Endometrial microvascular endothelial cells (primary cell): ENCODE measurements around the gene TXNRD2. TPM values are rescaled to one million over a fixed set of nuclear protein-coding genes. Genes with fewer than 3 reads are reported as not detected.
"Not testable (repeated sequence)": the region's sequence is repeated elsewhere in the genome, so short reads cannot be mapped to it uniquely, and the experiment has no call there.

Source experiments
- in situ Hi-C: cut with HindIII; loops from 2 replicates; pipeline ENCODE4 v1.10.0; 2017; ENCODE audit warnings: low sequenced_read_pairs, low pct_unique_long_range_greater_than_20kb; ENCODE audit errors: inconsistent ontology term
- total RNA-seq: library from RNA; depleted of rRNA; stranded (reverse); fragments of >200 nt; gene quantifications from one replicate; pipeline ENCODE4 v1.2.3, GENCODE V29; 2015; ENCODE audit errors: inconsistent ontology term

Gene TXNRD2
- total RNA-seq, 1 donor from 2014 or later = 61.6 TPM

DNA sequence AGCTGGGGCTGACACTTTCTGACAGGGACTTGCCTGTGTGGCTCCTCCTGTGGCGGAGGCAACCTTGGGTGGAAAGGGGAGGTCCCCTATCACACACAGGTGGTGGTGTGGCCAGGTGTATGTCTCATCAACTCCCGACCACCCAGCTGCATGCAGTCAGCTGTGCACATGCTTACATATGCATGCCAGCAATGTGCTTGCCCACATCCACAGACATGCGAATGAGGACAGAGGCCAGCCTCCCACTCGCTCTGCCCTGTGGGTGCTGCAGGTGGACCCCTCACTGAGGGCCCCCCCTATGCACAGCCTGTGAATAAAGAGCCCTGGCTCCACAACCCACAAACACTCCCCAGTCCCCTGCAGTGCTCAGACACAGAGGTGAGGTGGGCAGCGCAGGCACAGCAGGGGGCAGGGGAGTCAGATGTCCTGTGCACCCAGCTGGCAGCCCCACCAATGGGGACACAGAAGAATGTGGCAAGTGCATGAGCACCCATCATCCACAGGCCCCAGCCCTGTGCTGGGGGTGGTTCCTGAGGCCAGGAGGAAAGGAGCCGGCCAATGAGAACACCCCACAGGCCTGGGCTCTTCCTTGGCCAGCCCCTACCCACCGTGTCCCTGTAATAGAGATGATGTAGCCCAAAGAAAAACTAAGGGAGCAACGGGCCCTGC lies 96.4 kb downstream of the TXNRD2 start:
- in situ Hi-C loops = no loop called here

DNA sequence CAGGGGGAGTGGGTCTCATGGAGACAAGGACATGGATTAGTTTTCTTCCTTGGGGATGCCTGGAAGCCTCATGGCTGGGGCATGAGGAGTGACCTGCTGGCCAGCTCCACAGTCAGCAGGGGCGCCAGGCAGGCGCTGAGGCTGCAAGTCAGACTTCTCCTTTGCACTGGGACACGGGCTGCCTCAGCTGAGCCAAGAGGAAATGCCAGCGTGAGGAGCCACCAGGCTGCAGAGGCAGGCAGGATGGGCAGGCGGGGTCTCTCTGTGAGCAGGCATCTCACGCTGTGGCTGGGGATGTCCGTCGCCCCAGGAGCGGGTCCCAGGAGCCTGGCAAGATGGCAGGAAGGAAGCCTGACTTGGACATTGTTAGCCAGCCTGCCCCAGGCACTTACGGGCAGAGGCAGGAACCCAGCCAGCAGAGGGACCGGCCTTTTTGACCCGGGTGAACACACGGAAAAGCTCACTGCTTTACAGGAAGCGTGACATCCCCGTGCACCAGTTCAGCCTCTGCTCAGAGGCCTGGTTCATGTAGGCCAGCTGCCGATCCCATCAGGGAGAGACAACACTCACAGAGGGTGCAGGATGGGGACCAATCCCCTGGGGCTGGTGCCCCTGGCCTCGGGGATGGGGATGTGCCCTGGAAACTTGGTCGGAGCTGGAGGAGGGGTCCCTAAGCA lies 97.1 kb downstream of the TXNRD2 start:
- in situ Hi-C loops = no loop called here

DNA sequence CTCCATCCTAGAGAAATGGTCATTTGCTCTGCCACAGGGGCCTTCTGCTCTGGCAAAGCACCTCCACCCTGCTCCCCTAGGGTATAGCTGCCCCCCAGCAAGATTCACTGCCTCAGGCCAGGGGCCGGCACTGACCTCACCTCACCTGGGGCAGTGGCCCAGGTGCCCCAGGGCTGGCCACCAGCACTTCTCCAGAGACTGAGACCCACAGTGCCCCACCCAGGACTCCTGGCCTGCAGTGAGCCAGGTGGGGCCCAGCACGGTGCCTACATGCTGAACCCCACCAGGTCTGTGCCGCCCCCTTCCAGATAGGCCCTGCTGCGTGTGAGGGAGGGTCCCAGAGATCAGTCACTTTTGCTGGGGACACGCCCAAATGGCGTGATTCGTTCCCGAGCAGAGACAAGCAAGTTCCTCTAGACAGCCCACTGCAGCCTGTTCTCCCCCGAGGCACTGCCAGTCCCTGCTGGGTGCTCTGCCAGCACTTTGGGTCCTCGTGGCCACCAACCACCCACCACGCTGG lies 97.7 kb downstream of the TXNRD2 start:
- in situ Hi-C loops = no loop called here

DNA sequence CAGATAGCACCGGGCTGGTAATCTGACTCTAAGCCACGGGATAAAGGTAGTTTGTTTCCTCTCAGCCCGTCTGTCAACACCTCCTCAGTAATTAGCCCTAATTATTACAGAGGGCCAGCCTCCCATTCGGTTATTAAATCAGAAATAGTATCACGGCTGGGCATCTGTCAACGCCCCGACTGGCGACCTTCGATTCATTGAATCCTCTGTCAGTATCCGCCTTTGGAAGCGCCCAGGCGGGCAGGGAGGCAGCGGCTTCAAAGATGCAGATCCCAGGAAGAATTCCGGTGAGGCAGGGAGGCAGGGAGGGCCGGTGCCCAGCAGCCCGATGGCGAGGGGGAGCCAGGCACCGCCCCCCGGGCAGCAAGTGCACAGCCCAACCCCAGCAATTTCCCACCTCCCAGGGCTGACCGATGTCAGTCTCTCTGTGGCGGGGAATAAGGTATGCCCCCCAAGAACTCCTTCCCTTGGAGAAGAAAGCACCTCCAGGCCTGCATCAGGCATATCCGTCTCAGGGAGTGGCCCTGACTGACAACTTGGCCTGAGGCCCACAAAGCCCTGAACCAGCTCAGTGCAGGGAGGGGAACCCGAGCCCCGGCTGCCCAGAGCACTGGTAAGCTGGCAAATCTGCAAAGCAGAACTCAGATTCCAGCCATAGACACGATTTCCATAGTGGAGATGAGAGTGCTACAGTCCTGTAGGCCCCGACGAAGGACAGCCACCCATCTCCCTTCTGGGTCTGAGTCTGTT lies 98.3 kb downstream of the TXNRD2 start:
- in situ Hi-C loops = no loop called here

DNA sequence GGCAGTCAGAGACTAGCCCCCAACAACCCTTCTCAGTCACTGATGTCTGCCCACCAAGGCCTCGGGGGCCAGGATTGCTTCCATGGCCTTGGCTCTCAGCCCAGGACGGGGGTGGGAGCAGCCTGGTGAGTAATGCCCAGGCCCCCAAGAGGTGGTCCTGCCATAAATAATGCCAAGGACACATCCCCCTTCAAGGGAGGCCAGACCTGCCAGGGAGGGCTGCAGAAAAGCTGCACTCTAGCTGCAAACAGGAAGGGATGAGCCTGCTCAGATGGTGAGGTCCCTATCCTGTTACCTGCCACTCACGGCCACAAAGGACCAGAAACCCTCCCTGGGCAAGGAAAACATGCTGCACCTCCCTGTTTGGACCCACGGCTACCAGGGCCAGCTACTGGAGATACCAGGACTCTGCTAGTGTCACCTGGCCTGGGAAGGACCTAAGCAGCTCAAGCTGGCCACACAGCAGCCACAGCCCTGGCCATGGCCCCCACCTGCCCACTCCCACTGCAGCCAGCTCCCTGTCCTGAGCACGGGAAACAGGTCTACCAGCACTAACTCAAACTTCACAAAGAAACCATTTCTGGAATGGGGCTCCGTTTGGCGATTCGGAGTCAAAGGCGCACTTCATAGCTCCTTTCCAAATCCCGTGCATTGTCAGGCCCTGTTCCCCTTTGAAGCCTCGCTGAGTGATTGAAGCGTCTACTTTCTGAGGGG lies 99.1 kb downstream of the TXNRD2 start:
- in situ Hi-C loops = no loop called here

DNA sequence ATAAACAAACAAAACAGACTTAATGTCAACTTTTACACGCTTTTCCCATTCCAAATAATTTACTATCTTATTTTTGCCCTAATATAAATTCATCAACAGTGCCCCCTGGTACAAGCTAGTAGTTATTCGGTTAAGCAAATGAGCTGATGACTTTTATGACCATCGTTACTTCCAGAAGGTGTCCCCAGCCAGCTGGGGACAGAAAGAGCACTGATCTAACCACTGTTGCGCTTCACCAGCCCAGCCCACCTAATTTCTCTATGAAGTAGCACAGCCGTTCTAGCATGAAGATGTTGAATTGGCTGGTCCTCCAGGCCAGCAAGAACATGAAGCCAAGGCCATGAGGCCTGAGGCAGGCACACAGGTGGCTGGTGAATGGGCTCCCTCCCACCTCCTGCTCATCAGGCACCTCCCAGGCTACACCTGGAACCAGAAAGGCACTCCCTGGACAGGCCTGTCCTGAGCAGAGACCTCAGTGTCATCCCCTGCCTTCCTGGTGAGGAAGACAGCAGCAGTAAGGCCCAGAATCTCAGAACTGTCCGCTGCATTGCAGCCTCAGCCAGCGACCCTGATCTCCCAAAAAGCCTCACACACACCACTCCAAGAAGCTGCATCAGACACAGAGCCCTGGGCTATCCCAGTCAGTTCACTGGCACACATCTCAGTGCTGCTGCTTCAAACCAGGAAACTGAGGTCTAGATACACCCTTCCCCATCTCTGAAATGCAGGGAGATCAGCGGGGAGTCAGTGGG lies 99.8 kb downstream of the TXNRD2 start:
- in situ Hi-C loops = no loop called here

DNA sequence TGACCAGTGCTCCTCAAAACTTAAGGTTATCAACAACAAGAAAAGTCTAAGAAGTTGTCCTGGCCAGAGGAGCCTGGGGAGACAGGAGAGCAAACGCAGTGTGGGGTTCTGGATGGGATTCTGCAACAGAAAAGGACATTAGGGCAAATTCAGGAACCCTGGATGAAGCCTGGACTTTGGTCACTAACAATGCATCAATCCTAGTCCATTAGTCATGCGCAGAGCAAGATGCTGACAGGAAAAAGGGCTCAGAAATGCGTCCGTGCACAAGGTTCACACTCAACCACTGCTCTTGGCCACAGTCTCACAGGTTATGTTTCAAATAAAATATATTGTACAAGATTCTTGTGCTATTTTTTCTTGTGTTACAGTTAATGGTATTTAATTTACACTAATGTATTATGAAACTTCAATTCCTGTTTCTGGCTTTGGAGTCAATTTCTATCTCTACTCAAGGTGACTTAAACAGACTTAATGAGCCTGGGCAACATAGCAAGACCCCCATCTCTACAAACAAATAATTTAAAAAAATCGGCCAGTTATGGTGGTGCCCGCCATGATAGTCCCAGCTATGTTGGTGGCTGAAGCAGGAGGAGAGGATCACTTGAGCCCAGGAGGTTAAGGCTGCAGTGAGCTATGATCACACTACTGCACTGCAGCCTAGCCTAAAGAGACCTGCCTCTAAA lies 100.5 kb downstream of the TXNRD2 start:
- in situ Hi-C loops = no loop called here

DNA sequence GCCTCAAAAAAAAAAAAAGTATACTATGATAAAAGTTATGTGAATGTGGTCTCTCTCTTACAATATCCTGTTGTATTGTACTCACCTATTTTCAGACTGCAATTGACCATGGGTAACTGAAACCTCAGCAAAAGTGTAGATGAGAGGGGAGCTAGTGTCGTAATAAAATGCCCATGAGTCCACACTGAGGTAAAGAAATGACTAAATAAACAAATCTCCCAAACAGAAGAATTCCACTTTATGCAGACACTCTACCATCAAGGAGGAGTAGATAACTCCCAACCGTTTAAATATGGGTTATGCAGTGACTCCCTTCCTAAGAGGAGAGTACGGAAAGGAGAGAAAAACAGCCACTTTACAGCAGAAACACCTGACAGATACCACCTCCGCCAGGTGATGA lies 101.6 kb downstream of the TXNRD2 start:
- in situ Hi-C loops = no loop called here

DNA sequence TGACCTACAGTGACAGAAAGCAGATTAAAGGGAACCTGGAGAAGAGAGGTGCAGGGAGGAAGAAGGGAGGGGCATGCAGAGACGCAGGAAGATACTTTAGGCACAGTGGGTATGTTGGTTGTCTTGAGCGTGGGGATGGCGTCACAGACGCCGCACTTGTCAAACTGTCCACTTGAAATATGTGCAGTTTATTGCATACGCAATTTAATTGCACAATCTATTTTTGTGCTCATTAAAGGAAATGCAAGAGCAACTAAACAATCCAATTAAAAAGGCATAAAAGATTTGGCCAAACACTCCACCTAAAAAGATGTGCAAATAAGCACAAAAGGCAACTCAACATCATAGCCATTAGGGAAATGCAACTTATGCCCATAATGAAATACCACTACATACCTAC lies 103.7 kb downstream of the TXNRD2 start:
- in situ Hi-C loops = no loop called here

DNA sequence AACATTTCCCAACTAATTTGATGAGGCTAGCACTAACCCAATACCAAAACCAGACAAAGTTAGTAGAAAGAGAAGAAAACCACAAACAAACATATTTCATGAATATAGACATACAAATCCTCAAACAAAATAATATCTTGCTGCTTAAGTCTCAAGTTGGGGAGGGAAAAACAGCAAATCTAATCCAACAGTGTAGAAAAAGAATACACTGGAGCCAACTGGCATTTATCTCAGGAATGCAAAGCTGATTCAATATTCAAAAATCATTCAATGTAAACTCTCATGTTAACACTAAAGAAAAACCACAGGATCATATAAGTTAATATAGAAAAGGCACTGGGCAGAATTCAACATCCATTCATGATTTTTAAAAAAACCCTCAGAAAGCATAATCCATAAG lies 105.1 kb downstream of the TXNRD2 start:
- in situ Hi-C loops = no loop called here

DNA sequence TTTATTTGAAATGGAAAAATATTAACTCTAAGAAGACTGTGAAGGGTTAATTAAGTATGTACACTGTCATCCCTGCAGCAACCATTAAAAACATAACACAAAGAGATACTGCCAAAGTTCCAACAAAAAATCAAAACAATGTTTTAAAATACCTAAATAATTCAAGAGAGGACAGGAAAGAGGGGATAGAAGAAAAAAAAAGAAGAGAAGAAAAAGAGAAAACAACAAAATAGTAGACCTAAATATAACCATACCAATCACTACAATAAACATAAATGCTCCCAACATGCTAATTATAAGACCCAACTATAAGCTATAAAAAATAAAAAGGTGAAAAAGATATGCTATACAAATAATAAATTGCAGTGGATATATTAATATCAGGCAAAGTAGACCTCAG lies 107.0 kb downstream of the TXNRD2 start:
- in situ Hi-C loops = no loop called here

DNA sequence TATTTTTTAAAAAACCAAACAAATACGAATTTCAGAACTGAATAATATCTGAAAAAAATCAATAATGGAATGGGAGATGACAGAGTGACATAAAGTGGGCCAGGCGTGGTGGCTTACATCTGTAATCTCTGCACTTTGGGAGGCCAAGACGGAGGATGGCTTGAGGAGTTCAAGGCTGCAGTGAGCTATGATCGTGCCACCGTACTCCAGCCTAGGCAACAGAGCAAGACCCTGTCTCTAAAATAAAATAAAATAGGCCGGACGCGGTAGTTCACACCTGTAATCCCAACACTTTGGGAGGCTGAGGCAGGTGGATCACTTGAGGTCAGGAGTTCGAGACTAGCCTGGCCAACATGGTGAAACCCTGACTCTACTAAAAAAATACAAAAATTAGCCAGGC lies 108.3 kb downstream of the TXNRD2 start:
- in situ Hi-C loops = not testable (repeated sequence)

DNA sequence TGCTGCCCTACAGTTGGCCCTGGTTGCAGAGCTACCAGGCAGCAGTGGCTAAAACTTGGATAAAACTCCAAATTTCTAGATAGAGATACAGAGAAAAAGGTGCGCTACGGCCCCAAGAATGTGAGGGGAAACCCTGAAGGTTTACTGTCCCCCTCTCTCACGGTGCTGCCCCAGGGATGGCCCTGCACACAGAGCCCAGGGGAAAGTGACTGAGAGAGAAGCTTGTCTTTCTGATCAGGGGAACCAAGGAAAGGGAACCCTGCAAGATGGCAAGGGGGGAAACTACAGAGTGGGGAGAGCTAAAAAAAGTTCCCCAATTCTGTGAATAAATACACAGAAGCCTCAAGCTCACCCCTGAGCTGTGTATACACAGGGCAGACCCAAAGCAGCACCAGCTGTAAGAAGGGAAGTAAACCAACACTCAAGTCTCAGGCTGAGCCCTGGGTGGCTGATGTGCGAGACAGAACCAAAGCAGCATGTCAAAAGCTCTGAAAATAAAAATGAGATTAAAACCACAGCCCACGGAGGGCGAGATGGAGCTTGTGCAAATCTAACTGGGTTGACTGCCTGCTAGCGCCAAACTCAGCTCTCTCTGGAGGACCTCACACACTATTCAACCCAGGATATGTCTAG lies 109.0 kb downstream of the TXNRD2 start:
- in situ Hi-C loops = no loop called here

DNA sequence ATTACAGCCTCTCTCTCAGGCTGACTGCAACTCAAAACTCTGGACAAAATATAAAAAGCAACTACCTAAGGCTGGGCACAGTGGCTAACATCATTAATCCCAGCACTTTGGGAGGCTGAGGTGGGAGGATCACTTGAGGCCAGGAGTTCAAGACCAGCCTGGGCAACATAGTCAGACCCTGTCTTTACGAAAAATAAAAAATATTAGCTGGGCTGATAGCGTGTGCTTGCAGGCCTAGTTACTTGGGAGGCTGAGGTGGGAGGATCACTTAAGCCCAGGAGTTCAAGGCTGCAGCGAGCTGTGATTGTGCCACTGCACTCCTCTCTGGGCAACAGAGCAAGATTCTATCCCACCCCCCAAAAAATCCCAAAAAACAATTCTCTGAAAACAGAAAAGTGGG lies 109.6 kb downstream of the TXNRD2 start:
- in situ Hi-C loops = not testable (repeated sequence)

DNA sequence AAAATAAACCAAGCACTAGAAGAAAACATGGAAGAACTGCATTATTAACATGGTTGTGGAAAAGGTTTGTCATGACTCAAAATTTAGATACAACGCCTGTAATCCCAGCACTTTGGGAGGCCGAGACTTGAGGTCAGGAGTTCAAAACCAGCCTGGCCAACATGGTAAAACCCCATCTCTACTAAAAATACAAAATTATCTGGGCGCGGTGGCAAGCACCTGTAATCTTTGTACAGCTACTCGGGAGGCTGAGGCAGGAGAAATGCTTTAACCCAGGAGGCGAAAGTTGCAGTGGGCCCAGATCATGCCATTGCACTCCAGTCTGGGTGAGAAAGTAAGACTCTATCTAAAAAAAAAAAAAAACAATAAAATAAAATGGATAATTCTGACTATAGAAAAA lies 110.6 kb downstream of the TXNRD2 start:
- in situ Hi-C loops = no loop called here

DNA sequence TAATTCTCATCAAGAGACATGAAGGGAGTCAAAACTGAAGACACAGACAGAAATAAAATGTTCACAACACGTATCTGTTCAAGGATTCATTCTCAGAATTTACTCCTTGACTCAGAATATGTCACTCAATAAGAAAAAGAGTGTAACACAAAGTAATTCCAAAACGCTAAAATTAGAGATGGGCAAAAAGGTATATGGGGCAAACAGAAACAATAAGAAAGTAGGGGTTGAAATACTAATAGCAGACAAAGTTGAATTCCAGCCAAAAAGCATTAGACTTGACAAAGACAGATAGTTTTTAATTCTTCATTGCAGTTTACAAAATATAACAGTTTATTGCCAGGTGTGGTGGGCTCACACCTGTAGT lies 113.6 kb downstream of the TXNRD2 start:
- in situ Hi-C loops = no loop called here

DNA sequence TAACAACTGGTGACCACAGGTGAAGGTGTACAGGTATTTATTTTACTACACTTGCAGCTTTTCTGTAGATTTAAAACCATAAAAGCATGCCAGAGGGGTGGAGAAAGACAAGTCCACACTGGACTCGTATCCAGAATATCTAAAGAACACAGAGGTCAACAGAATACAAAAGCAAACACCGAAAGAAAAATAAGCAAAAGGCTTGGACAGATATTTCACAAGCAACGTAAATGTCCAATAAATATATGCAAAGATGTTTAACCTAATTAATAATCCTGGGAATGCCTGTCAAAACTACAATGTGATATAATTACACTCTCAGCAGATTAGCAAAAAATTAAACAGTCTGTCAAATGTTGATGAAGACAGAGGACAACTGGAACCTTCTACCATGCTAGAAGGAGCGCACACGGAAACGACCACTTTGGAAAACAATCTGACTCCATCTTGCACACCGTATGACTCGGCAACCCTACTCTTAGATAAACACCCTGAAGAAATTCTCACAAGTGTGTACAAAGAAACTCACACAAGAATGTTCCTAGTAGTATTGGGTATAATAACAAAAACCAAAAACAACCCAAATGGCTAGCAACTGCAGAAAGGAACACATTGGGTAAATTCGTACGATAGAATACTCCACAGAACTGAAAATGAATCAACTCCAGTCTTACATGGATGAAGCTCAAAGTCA lies 114.1 kb downstream of the TXNRD2 start:
- in situ Hi-C loops = no loop called here
